IMR-90 (cell line): ENCODE measurements around the gene PRKCH. TPM values are rescaled to one million over a fixed set of nuclear protein-coding genes. Genes with fewer than 3 reads are reported as not detected.

Experiments used
- ATAC-seq: fragments of 200-7000 bp; cut with Tn5 transposase; 2 replicates; pipeline ENCODE4 v1.9.1; 2020; ENCODE audit warnings: low read depth, mild to moderate bottlenecking, moderate library complexity
- BruUV-seq: library from RNA; stranded (reverse); fragments of 400-500 nt; replicated peaks from 2 replicates; lab custom pipeline; 2021; lab: Mats Ljungman, UMichigan
- CTCF ChIA-PET: fragments of 300-600 bp; formaldehyde crosslinking; extraction: SDS; loops from one replicate; lab custom pipeline; 2021; ENCODE audit warnings: antibody characterized with exemption; lab: Yijun Ruan, JAX
- POLR2A ChIA-PET: fragments of 300-600 bp; sonication (Branson Sonifier 250); formaldehyde crosslinking; loops from one replicate; lab custom pipeline; 2022; ENCODE audit warnings: antibody characterized with exemption; ENCODE audit not compliant: unreplicated experiment; lab: Charles Lee
- DNase-seq: peaks from one replicate; pipeline ENCODE4 v3.0.0; 2013
- H2AFZ ChIP-seq: replicated peaks from 2 replicates; pipeline ENCODE3; 2013; ENCODE audit warnings: low read length, mild to moderate bottlenecking; ENCODE audit not compliant: poor library complexity
- H2AK5ac ChIP-seq: 2 replicates; pipeline ENCODE4 v1.6.1; 2013; ENCODE audit warnings: low read depth, low read length, inconsistent platforms
- H2AK9ac ChIP-seq: replicated peaks from 2 replicates; pipeline ENCODE3; 2013; ENCODE audit warnings: mild to moderate bottlenecking, low read depth, low read length, moderate library complexity; ENCODE audit not compliant: poor library complexity
- H2BK120ac ChIP-seq: 2 replicates; pipeline ENCODE4 v1.6.1; 2013; ENCODE audit warnings: low read depth, low read length, inconsistent platforms
- H2BK15ac ChIP-seq: 3 replicates; pipeline ENCODE4 v1.6.1; 2013; ENCODE audit warnings: low read depth, low read length, inconsistent platforms
- H2BK20ac ChIP-seq: 2 replicates; pipeline ENCODE4 v1.6.1; 2013; ENCODE audit warnings: low read depth, mild to moderate bottlenecking, inconsistent platforms, low read length, moderate library complexity
- H2BK5ac ChIP-seq: 2 replicates; pipeline ENCODE4 v1.6.1; 2013; ENCODE audit warnings: mild to moderate bottlenecking, low read depth, low read length, inconsistent platforms; ENCODE audit not compliant: poor library complexity, severe bottlenecking
- H3K14ac ChIP-seq: replicated peaks from 2 replicates; pipeline ENCODE4 v1.6.1; 2013; ENCODE audit warnings: low read depth, low read length, inconsistent platforms
- H3K18ac ChIP-seq: 2 replicates; pipeline ENCODE4 v1.6.1; 2013; ENCODE audit warnings: low read depth, low read length, control low read depth
- H3K23ac ChIP-seq: 2 replicates; pipeline ENCODE4 v1.6.1; 2013; ENCODE audit warnings: low read depth, low read length, inconsistent platforms
- H3K27ac ChIP-seq: 2 replicates; pipeline ENCODE4 v1.5.1; 2013; ENCODE audit warnings: mild to moderate bottlenecking, control low read depth, low read length; ENCODE audit not compliant: insufficient read depth
- H3K27me3 ChIP-seq: 2 replicates; pipeline ENCODE4 v1.6.1; 2013; ENCODE audit warnings: low read length; ENCODE audit not compliant: control insufficient read depth, insufficient read depth
- H3K36me3 ChIP-seq: 2 replicates; pipeline ENCODE4 v1.6.1; 2013; ENCODE audit warnings: low read length, mixed read lengths; ENCODE audit not compliant: control insufficient read depth, insufficient read depth
- H3K4ac ChIP-seq: 2 replicates; pipeline ENCODE4 v1.6.1; 2013; ENCODE audit warnings: low read depth, low read length, inconsistent platforms
- H3K4me1 ChIP-seq: 2 replicates; pipeline ENCODE4 v1.6.1; 2013; ENCODE audit warnings: low read length, mixed read lengths; ENCODE audit not compliant: control insufficient read depth, insufficient read depth
- H3K4me2 ChIP-seq: 2 replicates; pipeline ENCODE4 v1.6.1; 2013; ENCODE audit warnings: low read depth, mild to moderate bottlenecking, control low read depth, low read length, moderate library complexity
- H3K4me3 ChIP-seq: 2 replicates; pipeline ENCODE4 v1.5.1; 2013; ENCODE audit warnings: low read depth, mild to moderate bottlenecking, control low read depth, low read length, moderate library complexity; ENCODE audit not compliant: insufficient read depth
- H3K56ac ChIP-seq: 2 replicates; pipeline ENCODE4 v1.6.1; 2013; ENCODE audit warnings: low read length, inconsistent platforms; ENCODE audit not compliant: insufficient read depth; ENCODE audit errors: extremely low read depth
- H3K79me1 ChIP-seq, 2 experiments: 2 replicates each; pipeline ENCODE4 v1.6.1; 2013; ENCODE audit warnings: low read length in 2 of 2, inconsistent platforms in 1 of 2, low read depth in 1 of 2
- H3K9ac ChIP-seq: 2 replicates; pipeline ENCODE4 v1.6.1; 2013; ENCODE audit warnings: low read depth, low read length, control low read depth
- H3K9me1 ChIP-seq: 2 replicates; pipeline ENCODE4 v1.6.1; 2013; ENCODE audit warnings: low read length, inconsistent platforms; ENCODE audit not compliant: insufficient read depth
- H3K9me3 ChIP-seq: 2 replicates; pipeline ENCODE4 v1.6.1; 2013; ENCODE audit warnings: low read length; ENCODE audit not compliant: control insufficient read depth, insufficient read depth
- H4K20me1 ChIP-seq: 2 replicates; pipeline ENCODE4 v1.6.1; 2013; ENCODE audit warnings: low read length, inconsistent platforms; ENCODE audit not compliant: insufficient read depth
- H4K5ac ChIP-seq: 2 replicates; pipeline ENCODE4 v1.6.1; 2013; ENCODE audit warnings: mild to moderate bottlenecking, low read depth, low read length, control low read depth
- H4K8ac ChIP-seq, 2 experiments: 2 replicates each; pipeline ENCODE4 v1.6.1; 2013; ENCODE audit warnings: low read depth in 2 of 2, low read length in 2 of 2, control low read depth in 1 of 2, inconsistent platforms in 1 of 2
- H4K91ac ChIP-seq: 2 replicates; pipeline ENCODE4 v1.6.1; 2013; ENCODE audit warnings: low read depth, low read length, inconsistent platforms; ENCODE audit not compliant: insufficient read depth
- CEBPB ChIP-seq: IDR thresholded peaks from 2 replicates; pipeline ENCODE4 v1.6.1; 2012; ENCODE audit warnings: low read depth, low read length, improper control_type of control experiment
- CTCF ChIP-seq: conservative IDR thresholded peaks from 2 replicates; pipeline ENCODE4 v1.5.1; 2012; ENCODE audit warnings: mild to moderate bottlenecking, low read depth, low read length, improper control_type of control experiment
- MAFK ChIP-seq: IDR thresholded peaks from 2 replicates; pipeline ENCODE4 v1.6.1; 2012; ENCODE audit warnings: low read depth, low read length, improper control_type of control experiment
- NFE2L2 ChIP-seq: fragments of 150-350 bp; IDR thresholded peaks from 2 replicates; pipeline ENCODE4 v1.6.1; 2016; ENCODE audit warnings: low read depth, mild to moderate bottlenecking, low read length
- WGBS, 2 experiments: methylation state at CpG; one replicate each; pipeline versions ENCODE4 v1.1.5 to v1.1.7; 2013; ENCODE audit warnings: missing lambda C conversion rate in 2 of 2; ENCODE audit not compliant: insufficient read length in 1 of 2; ENCODE audit errors: extremely low coverage in 2 of 2; 5-methylcytosine and 5-hydroxymethylcytosine counted together
- dilution Hi-C: fragments of 300-500 bp; cut with HindIII; formaldehyde crosslinking; loops from one replicate; pipeline ENCODE4 v1.14.3; 2018; ENCODE audit warnings: low sequenced_read_pairs; ENCODE audit not compliant: unreplicated experiment
- in situ Hi-C: fragments of 300-500 bp; cut with MboI; formaldehyde crosslinking; loops from 3 replicates; pipeline ENCODE4 v1.14.3; 2019; ENCODE audit warnings: low sequenced_read_pairs, inconsistent platforms, mixed read lengths
- intact Hi-C: fragments of 100-400 bp; cut with micrococcal nuclease; formaldehyde crosslinking; loops from 2 replicates; pipeline ENCODE4 v1.10.0; 2022
- polyA plus RNA-seq, 3 experiments: library from polyadenylated mRNA; depleted of rRNA; stranded (reverse); fragments of >200 nt; gene quantifications; 2 replicates each; pipeline ENCODE4 v1.2.3, GENCODE V29; 2012; ENCODE audit warnings: low replicate concordance in 1 of 3
- total RNA-seq: library from RNA; depleted of rRNA; stranded (reverse); fragments of >200 nt; gene quantifications from 2 replicates; pipeline ENCODE4 v1.2.3, GENCODE V29; 2012
- TF ChIP-seq, protein P1 (sequence below): fragments of 150-350 bp; IDR thresholded peaks from 2 replicates; pipeline ENCODE4 v1.6.1; 2017; ENCODE audit warnings: mild to moderate bottlenecking, antibody characterized with exemption, low read length, low read depth

PRKCH gene
- total and polyA plus RNA-seq, 2 of the 4 experiments (the other 2 are of a cell fraction) = 1.6 to 2.3 TPM

DNA sequence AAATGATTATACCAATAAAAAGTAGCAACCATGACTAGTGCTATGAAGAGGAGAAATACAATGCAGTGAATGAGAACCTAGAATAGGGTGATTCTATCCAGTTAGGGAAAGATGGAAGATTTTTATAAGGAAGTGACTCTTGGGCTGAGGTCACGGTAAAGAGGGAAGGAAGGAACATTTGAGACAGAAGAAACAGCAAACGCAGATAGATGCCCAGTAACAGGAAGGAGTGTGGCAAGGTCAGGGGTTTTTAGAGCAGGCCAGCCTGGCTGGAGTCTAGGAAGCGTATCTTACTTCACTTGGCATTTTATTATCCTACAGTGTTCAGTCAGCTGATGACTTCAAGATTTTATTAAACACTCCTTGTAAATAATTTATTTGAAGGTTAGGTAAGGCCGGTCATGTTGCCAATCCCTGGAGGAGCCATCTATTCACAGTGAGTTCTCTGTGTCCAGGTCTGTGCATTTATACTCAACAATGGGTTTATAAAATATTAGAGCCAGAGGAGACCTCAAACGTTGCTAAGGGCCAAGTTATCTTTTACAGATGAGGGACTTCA, 170.6 kb downstream of the PRKCH start:
- DNase-seq = no peak
- Histone ChIP-seq H2AK9ac (no peak overlapping the region), H2BK120ac (peak overlapping the region; percentile 56; the same call in 1 of the 2 replicates), H4K20me1 (no peaks in the 10 kb centered on the region), H3K18ac (peak overlapping the region; percentile 59; the same call in 1 of the 2 replicates), H3K4ac (peak overlapping the region; percentile 87), H3K4me1 (peaks cover 17% of the 10 kb centered on the region), H3K4me3 (no peak overlapping the region), H2BK5ac (no peak overlapping the region), H2BK20ac (peak overlapping the region; percentile 97; the same call in 1 of the 2 replicates), H3K79me1 (peaks cover 5 to 8% of the 10 kb centered on the region in 2 experiments; a peak in 2 of 4 replicates), H4K91ac (peak overlapping the region; percentile 81; the same call in 1 of the 2 replicates), H3K27me3 (no peaks in the 10 kb centered on the region), H3K56ac (0 out of 2 replicates have a peak overlapping the region, but pooled peaks have one; percentile 2), H3K14ac (peak overlapping the region; percentile 90; the same call in 1 of the 2 replicates), H3K9me1 (peaks cover 14% of the 10 kb centered on the region), H3K9me3 (no peaks in the 10 kb centered on the region), H2BK15ac (peak overlapping the region; percentile 93; the same call in 2 of the 3 replicates), H3K4me2 (no peak overlapping the region), H2AFZ (no peak overlapping the region), H3K9ac (no peak overlapping the region), H3K27ac (no peak overlapping the region), H4K5ac (no peak overlapping the region), H3K23ac (0 out of 2 replicates have a peak overlapping the region, but pooled peaks have one; percentile 5), H2AK5ac (peak overlapping the region; percentile 36; the same call in 1 of the 2 replicates), H3K36me3 (no peaks in the 10 kb centered on the region), H4K8ac (no peak overlapping the region; a peak in 1 of 4 replicates)
- WGBS, 2 experiments = no CpG with 5 or more reads among the region's 5 CpGs
- no peak for TF ChIP-seq MAFK
- TF ChIP-seq CTCF = no peak
- no peak for TF ChIP-seq NFE2L2
- TF ChIP-seq, protein P1, sequence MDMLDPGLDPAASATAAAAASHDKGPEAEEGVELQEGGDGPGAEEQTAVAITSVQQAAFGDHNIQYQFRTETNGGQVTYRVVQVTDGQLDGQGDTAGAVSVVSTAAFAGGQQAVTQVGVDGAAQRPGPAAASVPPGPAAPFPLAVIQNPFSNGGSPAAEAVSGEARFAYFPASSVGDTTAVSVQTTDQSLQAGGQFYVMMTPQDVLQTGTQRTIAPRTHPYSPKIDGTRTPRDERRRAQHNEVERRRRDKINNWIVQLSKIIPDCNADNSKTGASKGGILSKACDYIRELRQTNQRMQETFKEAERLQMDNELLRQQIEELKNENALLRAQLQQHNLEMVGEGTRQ = no peak
- TF ChIP-seq CEBPB = no peak
- BruUV-seq = no TSS peak
- in situ Hi-C loops = no loop called here
- ChIA-PET CTCF (no interaction called here), POLR2A (no interaction called here)
- intact Hi-C loops = no loop called here
- dilution Hi-C loops = no loop called here
- ATAC-seq = no peak
